Parathyroid adenoma (tissue), 2 donors: ENCODE data around the gene OR5K2.

Source experiments
- H2AFZ ChIP-seq: fragments of 300-600 bp; sonication (generic); one replicate; pipeline ENCODE4 v1.7.0; 2017; ENCODE audit warnings: antibody characterized with exemption, mild to moderate bottlenecking
- H3K27ac ChIP-seq: fragments of 300-600 bp; sonication (generic); one replicate; pipeline ENCODE4 v1.7.0; 2017
- H3K27me3 ChIP-seq: fragments of 300-600 bp; sonication (generic); one replicate; pipeline ENCODE4 v1.7.0; 2017; ENCODE audit warnings: low read length; ENCODE audit not compliant: control insufficient read depth, insufficient read depth
- H3K36me3 ChIP-seq: fragments of 300-600 bp; sonication (generic); one replicate; pipeline ENCODE4 v1.7.0; 2017; ENCODE audit warnings: low read length; ENCODE audit not compliant: control insufficient read depth, insufficient read depth
- H3K4me1 ChIP-seq: fragments of 300-600 bp; sonication (generic); one replicate; pipeline ENCODE4 v1.7.0; 2017; ENCODE audit warnings: control low read depth
- H3K4me2 ChIP-seq: fragments of 300-600 bp; sonication (generic); one replicate; pipeline ENCODE4 v1.7.0; 2017; ENCODE audit warnings: low read length
- H3K4me3 ChIP-seq: fragments of 300-600 bp; sonication (generic); one replicate; pipeline ENCODE4 v1.7.0; 2017; ENCODE audit warnings: low read depth, low read length
- H3K79me2 ChIP-seq: fragments of 300-600 bp; sonication (generic); one replicate; pipeline ENCODE4 v1.7.0; 2017; ENCODE audit warnings: control low read depth
- H3K9ac ChIP-seq: fragments of 300-600 bp; sonication (generic); one replicate; pipeline ENCODE4 v1.7.0; 2017; ENCODE audit warnings: mild to moderate bottlenecking
- H3K9me3 ChIP-seq: fragments of 300-600 bp; sonication (generic); one replicate; pipeline ENCODE4 v1.7.0; 2017; ENCODE audit warnings: low read length; ENCODE audit not compliant: control insufficient read depth
- CTCF ChIP-seq: fragments of 300-600 bp; sonication (generic); IDR thresholded peaks from one replicate; pipeline ENCODE4 v1.7.0; 2017; ENCODE audit warnings: antibody characterized with exemption, mild to moderate bottlenecking
- donor health status: primary hyperparathyroidism.

The OR5K2 gene

GRCh38 chr3:98532275-98532637 is 34.8 kb downstream of the OR5K2 start:
- Histone ChIP-seq H3K4me1 (no peaks in the 10 kb centered on the region), H3K27me3 (no peaks in the 10 kb centered on the region), H3K9ac (no peak overlapping the region), H2AFZ (no peak overlapping the region), H3K36me3 (no peaks in the 10 kb centered on the region), H3K9me3 (no peaks in the 10 kb centered on the region), H3K4me2 (no peak overlapping the region), H3K27ac (no peak overlapping the region), H3K79me2 (no peaks in the 10 kb centered on the region), H3K4me3 (no peak overlapping the region)
- no peak for TF ChIP-seq CTCF

GRCh38 chr3:98532709-98533571 is 35.5 kb downstream of the OR5K2 start:
- no peak overlapping the region for H3K27ac ChIP-seq
- H3K36me3 ChIP-seq: no peaks in the 10 kb centered on the region
- H3K79me2 ChIP-seq: no peaks in the 10 kb centered on the region
- H3K4me1 ChIP-seq: no peaks in the 10 kb centered on the region
- H3K9me3 ChIP-seq: no peaks in the 10 kb centered on the region
- no peak overlapping the region for H3K4me3 ChIP-seq
- TF ChIP-seq CTCF: no peak
- no peak overlapping the region for H2AFZ ChIP-seq
- H3K27me3 ChIP-seq: no peaks in the 10 kb centered on the region
- no peak overlapping the region for H3K4me2 ChIP-seq
- no peak overlapping the region for H3K9ac ChIP-seq

- TF ChIP-seq CTCF: no peak
- Histone ChIP-seq H3K9ac (no peak overlapping the region), H3K9me3 (no peaks in the 10 kb centered on the region), H3K4me3 (no peak overlapping the region), H2AFZ (no peak overlapping the region), H3K36me3 (no peaks in the 10 kb centered on the region), H3K4me2 (no peak overlapping the region), H3K27ac (no peak overlapping the region), H3K27me3 (no peaks in the 10 kb centered on the region), H3K4me1 (no peaks in the 10 kb centered on the region), H3K79me2 (no peaks in the 10 kb centered on the region)
These were observed 36.7 kb downstream of the OR5K2 start for GRCh38 chr3:98534168-98534567.

GRCh38 chr3:98534734-98535133 is 37.3 kb downstream of the OR5K2 start:
- Histone ChIP-seq H3K4me3 (no peak overlapping the region), H2AFZ (no peak overlapping the region), H3K4me2 (no peak overlapping the region), H3K4me1 (no peaks in the 10 kb centered on the region), H3K36me3 (no peaks in the 10 kb centered on the region), H3K9ac (no peak overlapping the region), H3K27ac (no peak overlapping the region), H3K9me3 (no peaks in the 10 kb centered on the region), H3K27me3 (no peaks in the 10 kb centered on the region), H3K79me2 (no peaks in the 10 kb centered on the region)
- TF ChIP-seq CTCF: no peak
